ENCODE measurements around the gene FAM3D. TPM values are rescaled to one million over a fixed set of nuclear protein-coding genes. Genes with fewer than 3 reads are reported as not detected.

FAM3D gene
- total RNA-seq, 4 donors from 2014 or later: 1.9 to 33.2 TPM; not detected in 2

- Histone ChIP-seq H3K27me3 (no peaks in the 10 kb centered on the region), H3K4me3 (no peak overlapping the region), H3K27ac (no peak overlapping the region), H3K4me1 (peaks cover 0 to 24% (median 3%) of the 10 kb centered on the region in 3 donors), H3K36me3 (no peaks in the 10 kb centered on the region), H3K9me3 (no peaks in the 10 kb centered on the region)
- peak; percentile 18 for ATAC-seq
- TF ChIP-seq POLR2A (IDR thresholded peaks at IDR 0.05) (no peak), CTCF (IDR thresholded peaks at IDR 0.05) (no peak), POLR2AphosphoS5 (IDR thresholded peaks at IDR 0.05) (no peak), EP300 (IDR thresholded peaks at IDR 0.05) (no peak)
- WGBS, 2 donors (ENCODE audit: low coverage in 1 of 2): 65% methylated on average over 8 of the region's 8 CpGs; no CpG with 5 or more reads in 1 of the 2 donors
These were observed 46.2 kb downstream of the FAM3D start for GRCh38 chr3:58620421-58620820.

GRCh38 chr3:58617338-58617761 lies 49.2 kb downstream of the FAM3D start:
- Histone ChIP-seq H3K36me3 (no peaks in the 10 kb centered on the region), H3K4me1 (peaks cover 0 to 24% (median 3%) of the 10 kb centered on the region in 3 donors), H3K9me3 (no peaks in the 10 kb centered on the region), H3K4me3 (peak overlapping the region in 1 of 2 donors; percentile 10), H3K27me3 (no peaks in the 10 kb centered on the region), H3K27ac (peak overlapping the region in 3 of 4 donors; percentile 69 to 73 (median 71))
- TF ChIP-seq POLR2AphosphoS5 (IDR thresholded peaks at IDR 0.05) (peak; percentile 67), CTCF (IDR thresholded peaks at IDR 0.05) (no peak)
- WGBS, 2 donors (ENCODE audit: low coverage in 1 of 2): 28 to 40% methylated on average over 1 to 6 of the region's 8 CpGs
- ATAC-seq: peak; percentile 85

- H3K27ac ChIP-seq: no peak overlapping the region
- 83 to 100% methylated on average over 1 to 2 of the region's 7 CpGs for WGBS, 2 donors (ENCODE audit: low coverage in 1 of 2)
- TF ChIP-seq EP300 (IDR thresholded peaks at IDR 0.05) (no peak), POLR2AphosphoS5 (IDR thresholded peaks at IDR 0.05) (no peak), POLR2A (IDR thresholded peaks at IDR 0.05) (no peak), CTCF (IDR thresholded peaks at IDR 0.05) (no peak)
- H3K4me3 ChIP-seq: no peak overlapping the region
- H3K9me3 ChIP-seq: no peaks in the 10 kb centered on the region
- H3K27me3 ChIP-seq: no peaks in the 10 kb centered on the region
- peaks cover 0 to 26% (median 3%) of the 10 kb centered on the region in 3 donors for H3K4me1 ChIP-seq
- no peaks in the 10 kb centered on the region for H3K36me3 ChIP-seq
- ATAC-seq: no peak
These were observed 53.1 kb downstream of the FAM3D start for GRCh38 chr3:58613236-58614132.

- no peak overlapping the region for H3K27ac ChIP-seq
- no peaks in the 10 kb centered on the region for H3K36me3 ChIP-seq
- H3K9me3 ChIP-seq: no peaks in the 10 kb centered on the region
- H3K4me3 ChIP-seq: no peak overlapping the region
- TF ChIP-seq CTCF (IDR thresholded peaks at IDR 0.05): no peak
- TF ChIP-seq EP300 (IDR thresholded peaks at IDR 0.05): no peak
- no peak for TF ChIP-seq POLR2AphosphoS5 (IDR thresholded peaks at IDR 0.05)
- no peak for TF ChIP-seq POLR2A (IDR thresholded peaks at IDR 0.05)
- H3K4me1 ChIP-seq: peaks cover 0 to 20% (median 2%) of the 10 kb centered on the region in 3 donors
- H3K27me3 ChIP-seq: no peaks in the 10 kb centered on the region
- no peak for ATAC-seq
- 71 to 86% methylated on average over 1 to 5 of the region's 9 CpGs for WGBS, 2 donors (ENCODE audit: low coverage in 1 of 2)
These were observed 53.7 kb downstream of the FAM3D start for GRCh38 chr3:58612830-58613229.

GRCh38 chr3:58609990-58610389 lies 56.6 kb downstream of the FAM3D start:
- no peak overlapping the region for H3K27ac ChIP-seq
- TF ChIP-seq CTCF (IDR thresholded peaks at IDR 0.05) (no peak), POLR2AphosphoS5 (IDR thresholded peaks at IDR 0.05) (no peak), EP300 (IDR thresholded peaks at IDR 0.05) (no peak), POLR2A (IDR thresholded peaks at IDR 0.05) (no peak)
- H3K36me3 ChIP-seq: no peaks in the 10 kb centered on the region
- no peak for ATAC-seq
- H3K9me3 ChIP-seq: peaks cover 0 to 7% (median 0%) of the 10 kb centered on the region in 3 donors
- H3K4me1 ChIP-seq: peaks cover 0 to 8% (median 0%) of the 10 kb centered on the region in 3 donors
- H3K4me3 ChIP-seq: no peak overlapping the region
- 71 to 84% methylated on average over 4 to 5 of the region's 7 CpGs for WGBS, 2 donors (ENCODE audit: low coverage in 1 of 2)
- no peaks in the 10 kb centered on the region for H3K27me3 ChIP-seq
